NCI-H446 treated with DMSO at 0.1 percent for 48 hours (cell line): Measurements from ENCODE around the gene CTNNA1.

Experiments used
- DNase-seq: peaks from one replicate; lab custom pipeline; 2025; lab: John Stamatoyannopoulos, UW

The CTNNA1 gene

DNA sequence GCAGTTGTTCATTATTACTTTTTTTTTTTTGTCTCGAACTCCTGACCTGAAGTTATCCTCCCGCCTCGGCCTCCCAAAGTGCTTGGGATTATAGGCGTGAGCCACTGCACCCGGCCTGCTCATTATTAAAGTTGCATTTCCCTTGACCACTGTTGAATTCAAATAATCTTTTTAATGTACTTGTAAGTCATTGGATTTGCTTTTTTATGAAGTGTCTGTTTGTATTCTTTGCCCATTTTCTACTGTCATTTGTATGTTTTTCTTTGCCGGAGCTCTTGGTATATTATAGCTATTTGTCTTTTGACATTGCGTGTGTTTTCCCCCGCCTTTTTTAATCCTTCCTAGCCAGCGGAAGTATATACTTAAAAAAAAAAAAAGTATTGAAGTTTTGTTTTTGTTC lies 99.9 kb downstream of the CTNNA1 start:
- no peak for DNase-seq

DNA sequence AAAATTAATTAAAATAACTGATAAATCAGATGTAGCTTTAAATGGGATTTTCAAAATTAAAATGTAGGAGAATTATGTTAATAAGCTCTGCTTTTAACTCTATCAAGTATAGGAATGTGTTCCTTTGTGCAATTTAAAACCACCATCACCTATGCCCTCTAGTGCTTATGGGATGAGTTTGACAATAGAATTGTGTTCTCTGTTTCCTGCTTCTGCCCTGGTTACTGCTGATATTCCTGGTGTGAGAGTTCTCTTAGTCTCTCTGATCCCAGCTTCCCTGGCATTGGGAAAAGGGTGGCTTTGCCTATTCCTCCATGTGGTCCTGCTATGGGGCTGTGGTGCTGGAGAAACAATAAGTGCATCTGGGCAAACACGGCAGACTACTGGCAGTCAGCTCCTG lies 113.8 kb downstream of the CTNNA1 start:
- DNase-seq, result no peak

DNA sequence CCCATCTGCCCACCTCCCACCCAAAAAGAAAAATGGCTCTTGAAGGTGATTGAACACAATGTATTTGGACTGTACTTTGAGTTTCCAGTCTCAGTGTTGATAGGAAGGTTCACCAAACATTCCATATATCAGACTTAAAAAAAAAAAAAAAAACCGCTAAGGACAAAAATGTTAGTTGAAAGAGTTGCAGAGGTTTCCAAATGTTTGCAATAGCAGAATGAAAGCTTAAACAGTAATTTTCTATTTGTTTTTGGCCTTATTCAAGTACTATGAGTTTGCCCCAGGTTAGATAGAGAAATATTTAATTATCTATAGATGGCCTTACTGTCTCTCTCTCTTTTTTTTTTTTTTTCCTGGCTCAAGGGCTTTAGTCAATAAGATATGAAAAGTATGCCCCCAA lies 115.8 kb downstream of the CTNNA1 start:
- DNase-seq, result no peak

DNA sequence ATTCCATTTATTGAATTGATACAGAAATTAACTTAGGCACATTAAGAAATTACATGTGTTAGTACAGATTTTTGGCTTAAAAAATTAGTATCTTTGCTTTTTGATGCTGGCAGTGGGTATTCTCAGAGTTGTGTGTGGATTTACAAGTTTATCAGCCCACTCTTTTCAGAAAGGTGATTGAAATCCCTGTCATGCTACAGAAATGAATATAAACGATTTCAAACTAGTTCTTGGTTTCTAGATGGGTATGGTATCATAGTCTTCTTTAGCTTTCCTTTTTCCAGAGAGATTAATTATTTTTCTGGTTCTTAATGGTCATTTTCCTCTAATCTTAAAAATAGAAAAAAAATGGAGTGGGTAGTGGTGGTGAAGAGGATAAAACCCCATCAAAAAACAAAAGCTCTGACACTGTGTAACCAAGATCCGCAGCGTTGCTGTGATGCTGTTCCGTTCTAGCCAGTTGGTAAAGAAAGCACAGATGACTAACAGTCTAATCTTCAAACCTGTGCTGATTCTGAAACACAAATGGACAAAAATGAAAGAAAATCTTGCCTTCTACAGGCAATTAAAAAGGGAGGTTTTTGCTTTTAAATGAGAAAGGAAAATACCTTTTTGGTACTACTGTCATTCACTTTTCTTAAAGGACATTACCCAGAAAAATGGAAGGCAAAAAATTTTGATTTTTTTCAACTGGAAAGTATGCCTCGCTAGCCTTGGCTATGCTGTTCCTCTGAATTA lies 116.7 kb downstream of the CTNNA1 start:
- DNase-seq, result no peak

DNA sequence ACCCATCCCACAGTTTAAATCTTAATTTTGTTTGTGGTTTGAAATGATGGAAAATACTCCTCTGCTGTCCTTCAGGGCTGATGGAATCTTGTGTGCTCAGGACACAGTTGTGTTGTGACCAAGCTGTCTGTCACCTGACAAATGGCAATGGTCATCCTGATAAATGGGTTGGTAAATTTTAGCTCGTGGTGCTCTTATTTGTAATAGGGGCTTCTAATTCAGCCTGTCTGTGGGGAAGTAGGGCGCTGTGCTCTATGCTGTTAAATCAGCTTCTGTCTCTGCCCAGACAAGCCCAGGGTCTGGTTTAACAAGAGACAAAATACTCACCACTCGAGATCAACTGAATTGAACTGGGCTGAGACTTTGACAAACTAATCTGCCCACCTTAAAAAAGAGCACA lies 117.4 kb downstream of the CTNNA1 start:
- DNase-seq, result no peak

DNA sequence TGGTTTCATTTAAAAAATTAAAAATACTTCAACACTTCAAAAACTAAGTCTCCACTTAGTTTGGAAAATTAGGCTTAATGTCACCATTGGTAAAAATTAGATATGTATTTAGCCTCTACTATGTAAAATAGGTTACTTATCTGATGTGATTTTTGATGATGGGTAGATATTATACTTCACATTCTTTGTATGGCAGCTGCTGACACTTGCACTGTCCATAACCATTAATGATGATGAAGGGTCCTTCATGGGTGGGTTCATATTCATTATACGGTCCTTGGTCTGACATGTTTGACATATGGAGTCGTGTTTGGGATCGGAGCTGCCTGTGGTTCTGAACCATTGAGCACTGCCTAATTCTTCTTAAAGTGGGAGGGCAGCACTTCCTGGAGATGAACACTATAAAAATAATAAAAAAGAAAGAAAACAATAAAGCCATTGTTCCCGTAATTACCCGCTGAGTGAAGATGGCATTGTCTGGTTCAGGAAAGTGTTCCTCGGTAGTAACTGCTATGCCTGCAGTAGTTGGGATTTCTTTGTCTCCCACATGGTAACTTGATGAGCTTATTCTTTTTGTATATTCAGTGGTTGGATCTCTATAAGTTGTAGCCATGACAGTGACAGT lies 119.7 kb downstream of the CTNNA1 start:
- no peak for DNase-seq

DNA sequence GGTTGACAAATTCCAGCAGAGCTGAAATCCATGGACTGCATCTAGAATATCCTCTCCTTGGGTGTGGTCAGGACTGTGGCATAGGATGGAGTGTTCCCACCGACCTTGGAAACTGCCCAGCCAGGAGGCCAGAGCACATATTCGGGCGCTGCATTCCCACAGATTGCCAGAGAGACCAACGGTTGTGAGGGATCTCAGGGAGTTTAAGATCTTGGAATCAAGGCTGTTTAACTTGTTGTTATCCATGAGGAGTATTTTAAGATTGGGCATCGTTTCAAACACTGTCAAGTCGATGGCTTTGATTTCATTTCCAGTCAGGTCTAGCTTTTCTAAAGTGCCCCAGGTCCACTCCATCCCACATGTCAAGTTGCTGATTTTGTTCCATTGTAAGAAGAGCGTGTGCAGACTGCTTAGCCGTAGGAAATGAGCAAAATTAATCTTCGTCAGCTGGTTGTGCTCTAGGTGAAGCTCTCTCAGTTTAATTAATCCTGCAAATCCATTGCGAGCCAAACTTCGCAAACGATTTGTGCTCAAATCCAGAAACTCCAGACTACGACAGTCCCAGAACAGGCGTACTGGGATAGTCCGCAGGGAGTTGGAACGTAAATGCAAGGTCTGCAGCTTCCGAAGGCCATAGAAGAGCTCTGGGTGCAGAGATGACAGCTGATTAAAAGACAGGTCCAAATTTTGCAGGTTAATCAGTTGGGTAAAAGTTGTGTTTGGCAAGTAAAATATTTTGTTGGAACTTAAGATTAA lies 120.4 kb downstream of the CTNNA1 start:
- no peak for DNase-seq

DNA sequence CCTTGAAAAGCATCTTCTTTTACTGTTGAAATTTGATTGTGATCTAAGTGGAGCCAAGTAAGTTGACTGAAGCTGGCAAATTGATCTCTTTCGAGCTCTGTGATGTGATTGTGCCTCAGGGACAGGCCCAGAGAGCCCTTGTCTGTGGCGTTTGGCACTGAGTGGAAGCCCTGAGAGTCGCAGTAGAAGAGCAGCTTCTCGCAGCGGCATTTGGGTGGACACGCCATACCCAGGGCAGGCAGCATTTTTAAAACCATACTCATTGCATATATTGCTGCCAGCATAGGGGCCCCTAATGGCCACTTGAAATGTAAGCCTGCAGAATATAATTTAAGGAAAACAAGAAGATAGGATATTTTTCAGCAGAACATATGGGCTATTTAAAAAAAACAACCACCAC lies 121.0 kb downstream of the CTNNA1 start:
- DNase-seq, result no peak

DNA sequence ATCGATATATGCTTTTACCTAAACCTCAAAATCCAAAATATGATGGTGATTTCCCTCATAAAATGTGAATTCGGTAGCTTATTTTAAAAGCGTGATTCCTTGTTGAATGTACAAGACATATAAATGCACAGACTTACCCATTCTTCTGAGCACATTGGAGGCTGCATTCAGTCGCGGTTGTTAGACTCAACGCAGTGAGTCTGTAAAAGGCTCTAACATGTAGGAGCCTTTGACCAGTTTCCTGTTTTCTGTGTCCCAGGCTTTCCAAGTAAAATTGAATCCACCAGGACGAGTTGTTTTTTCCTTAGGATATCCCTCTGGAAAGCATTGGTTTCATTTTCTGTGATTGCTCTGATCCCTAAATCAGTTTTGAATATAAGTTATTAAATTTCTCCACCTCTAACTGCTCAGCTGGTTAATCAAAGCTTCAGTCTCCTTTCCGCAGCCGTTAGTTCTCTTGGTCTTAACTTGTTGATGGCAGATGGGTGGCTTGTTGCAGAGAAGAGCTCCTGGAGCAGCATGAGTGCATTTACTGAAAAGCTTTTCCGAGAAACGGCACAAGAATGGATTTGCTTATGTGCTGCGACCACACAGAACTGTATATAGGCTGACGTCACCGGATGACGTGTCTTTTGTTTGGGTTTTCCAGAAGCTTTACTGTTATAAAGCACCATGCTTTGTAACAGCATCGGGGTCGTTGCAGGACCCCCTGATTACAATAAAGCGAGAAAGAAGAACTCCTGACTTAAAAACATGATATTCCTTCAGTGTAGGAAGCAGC lies 121.7 kb downstream of the CTNNA1 start, which contains the start of gene LRRTM2:
Gene LRRTM2 (minus strand): TSS at position 565 of the 781 bp plus-strand sequence. CDS start 424 bp downstream, at position 141.
- DNase-seq, result peak; percentile 48

DNA sequence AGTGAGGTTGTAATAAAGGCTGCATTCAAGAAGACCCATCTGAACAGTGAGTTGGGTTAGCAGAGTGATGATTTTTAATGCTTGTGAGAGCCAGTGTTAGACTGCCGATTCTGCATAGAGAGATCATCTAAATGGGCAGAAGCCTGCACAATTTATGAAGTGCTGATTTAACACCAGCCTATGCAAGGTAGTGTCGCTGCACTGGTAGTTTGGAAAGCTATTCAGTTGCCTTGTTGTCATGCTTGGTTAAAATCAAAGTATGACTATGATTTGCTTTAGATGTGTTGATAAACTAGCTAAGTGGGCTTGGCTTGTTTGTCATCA lies 122.3 kb downstream of the CTNNA1 start:
- no peak for DNase-seq

DNA sequence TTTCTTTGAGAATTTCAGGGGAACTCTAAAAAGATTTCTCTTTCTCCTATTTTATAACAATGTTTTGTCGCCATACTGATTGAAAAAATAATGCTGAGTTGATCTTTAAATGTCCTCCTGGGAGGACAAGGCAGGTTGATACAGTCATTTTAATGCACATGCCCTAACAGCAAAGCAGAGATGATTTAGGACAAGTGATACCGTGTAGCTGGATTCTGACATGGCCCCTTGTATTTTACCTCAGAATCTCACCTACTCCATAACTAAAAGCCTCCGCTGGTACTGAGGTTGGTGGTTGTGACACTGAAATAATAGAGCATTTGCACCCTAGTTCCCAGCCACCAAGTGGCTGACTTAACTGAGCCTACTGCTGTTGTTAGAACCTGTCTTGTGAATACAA lies 122.7 kb downstream of the CTNNA1 start:
- no peak for DNase-seq

DNA sequence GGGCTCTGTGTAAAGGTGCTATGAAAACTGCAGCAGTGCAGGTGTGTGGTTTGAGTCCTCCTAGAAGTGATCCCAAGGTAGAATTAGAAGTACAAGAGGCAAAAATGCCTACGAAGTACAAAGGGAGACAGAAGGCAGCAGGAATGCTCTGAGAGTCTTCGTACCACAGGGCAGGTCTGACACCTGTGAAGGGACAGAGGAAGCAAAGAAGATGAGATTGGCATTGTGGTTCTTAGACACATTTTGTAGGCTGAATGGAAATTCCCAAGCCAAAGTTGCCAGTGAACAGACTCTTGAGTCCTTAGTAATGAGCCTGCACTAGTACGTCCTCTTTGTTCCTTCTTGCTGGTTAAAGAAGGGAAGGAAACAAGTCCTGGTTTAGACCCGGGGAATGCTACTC lies 123.6 kb downstream of the CTNNA1 start:
- no peak for DNase-seq

DNA sequence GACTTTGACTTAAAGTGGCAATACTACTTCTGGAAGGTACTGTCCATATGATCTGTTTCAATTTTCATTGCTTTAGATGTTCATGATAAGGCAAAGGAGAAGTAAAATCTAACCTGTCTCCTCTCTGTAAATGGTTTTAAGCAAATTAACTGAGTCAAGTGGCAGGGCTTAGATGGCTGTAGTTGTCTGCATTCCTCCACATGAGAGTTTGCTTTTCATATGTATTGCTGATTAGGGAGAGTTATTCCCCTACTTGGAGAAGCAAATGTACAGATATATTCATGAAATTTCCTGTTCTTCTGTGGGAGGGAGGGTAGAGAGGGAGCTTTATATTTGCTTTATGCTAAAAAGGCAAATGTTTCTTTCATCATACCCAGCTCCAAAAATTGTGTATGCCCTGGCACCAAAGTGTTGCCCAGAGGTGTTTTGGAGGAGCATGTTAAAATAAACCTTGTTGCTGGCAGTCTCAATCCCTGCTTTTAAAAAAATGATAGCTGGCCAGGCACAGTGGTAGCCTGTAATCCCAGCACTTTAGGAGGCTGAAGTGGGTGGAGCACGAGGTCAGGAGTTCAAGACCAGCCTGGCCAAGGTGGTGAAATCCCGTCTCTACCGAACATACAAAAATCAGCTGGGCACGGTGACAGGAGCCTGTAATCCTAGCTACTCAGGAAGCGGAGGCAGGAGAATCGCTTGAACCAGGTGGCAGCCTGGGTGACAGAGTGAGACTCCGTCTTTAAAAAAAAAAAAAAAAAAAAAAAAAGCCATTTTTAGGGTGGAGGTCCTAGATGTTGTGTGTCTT lies 125.4 kb downstream of the CTNNA1 start:
- no peak for DNase-seq

DNA sequence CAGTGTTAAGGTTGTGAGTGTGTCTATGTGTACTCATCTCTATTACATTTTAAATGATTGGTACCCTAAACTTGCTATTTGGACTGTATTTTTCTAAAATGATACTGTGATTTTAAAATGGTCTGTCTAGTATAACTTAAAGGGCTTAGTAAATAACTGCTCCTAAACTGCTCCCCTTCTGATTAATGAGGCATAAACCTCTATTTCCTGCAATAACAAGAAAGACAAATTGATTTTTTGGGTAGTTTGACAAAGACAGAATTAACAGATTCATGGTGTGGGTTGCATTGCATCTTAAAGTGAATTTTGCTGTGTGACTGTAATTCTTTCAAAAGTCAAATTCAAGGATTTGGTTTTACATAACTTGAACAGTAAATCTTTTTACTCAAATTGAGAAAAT lies 130.0 kb downstream of the CTNNA1 start:
- DNase-seq, result no peak

DNA sequence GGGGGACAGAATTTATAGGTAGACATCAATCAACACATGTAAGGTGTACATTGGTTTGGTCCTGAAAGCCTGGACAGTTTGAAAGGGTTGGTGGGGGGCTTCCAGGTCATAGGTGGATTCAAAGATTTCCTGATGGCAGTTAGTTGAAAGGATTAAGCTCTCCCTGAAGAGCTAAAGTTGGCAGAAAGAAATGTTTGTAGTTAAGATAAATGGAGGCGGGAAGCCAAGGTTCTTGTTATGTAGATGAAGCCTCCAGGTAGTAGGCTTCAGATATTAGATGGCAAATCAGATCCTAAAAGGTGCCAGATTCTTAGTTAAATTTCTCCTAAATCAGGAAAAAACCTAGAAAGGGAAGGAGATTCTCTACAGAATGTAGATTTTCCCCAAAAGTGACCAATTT lies 130.9 kb downstream of the CTNNA1 start:
- DNase-seq, result no peak

DNA sequence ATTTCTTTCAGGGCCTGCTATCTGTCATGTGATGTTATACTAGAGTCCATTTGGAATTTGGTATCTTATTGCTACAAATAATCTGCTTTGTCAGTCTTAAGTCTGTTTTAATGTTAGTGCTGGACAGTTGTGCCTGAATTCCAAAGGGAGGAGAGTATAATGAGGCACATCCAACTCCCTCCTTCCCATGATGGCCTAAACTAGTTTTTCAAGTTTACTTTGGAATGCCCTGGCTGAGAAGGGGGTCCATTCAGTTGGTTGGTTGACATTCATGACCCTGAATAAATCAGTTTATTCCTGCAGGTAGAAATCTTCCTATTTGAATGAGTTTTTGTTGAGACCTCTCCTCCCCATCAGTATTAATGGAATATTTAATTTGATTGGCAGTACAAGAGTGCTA lies 131.3 kb downstream of the CTNNA1 start:
- no peak for DNase-seq

DNA sequence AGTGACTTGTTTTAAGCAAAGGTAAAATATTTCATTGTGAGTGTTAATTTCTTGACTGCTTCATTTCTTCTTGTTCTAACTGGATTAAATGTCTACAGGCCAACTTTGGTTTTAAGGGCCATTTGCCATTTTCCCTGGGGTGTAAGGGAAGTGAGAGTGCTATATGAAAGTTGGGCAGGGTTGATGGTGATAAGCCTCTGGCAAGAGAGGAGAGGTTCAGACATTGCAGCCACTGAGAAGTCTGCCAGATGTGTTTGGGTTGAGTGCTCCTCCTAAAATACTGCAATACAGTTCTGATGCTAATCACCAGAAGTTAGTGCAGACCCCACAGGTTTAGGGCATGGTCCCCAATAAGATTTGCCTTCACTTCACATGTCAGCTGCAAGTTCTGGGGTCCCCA lies 136.8 kb downstream of the CTNNA1 start:
- no peak for DNase-seq

DNA sequence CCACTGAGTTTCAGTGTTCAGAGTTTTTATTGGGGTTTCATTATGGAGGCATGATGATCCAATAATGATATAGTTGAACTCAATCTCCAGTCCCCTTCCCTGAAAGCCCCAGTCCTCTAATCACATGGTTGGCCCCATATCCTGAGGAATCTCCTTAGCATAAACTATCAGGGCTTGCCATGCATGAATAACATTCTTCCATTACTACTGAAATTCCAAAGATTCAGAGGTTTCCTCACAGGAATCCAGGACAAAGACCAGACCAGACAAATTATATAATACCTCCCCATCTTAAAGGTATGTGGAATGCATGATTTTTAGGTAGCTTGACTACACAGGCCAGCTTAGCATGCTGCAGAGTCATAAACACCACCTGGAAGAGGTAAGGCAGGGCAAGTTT lies 137.4 kb downstream of the CTNNA1 start:
- DNase-seq, result no peak

DNA sequence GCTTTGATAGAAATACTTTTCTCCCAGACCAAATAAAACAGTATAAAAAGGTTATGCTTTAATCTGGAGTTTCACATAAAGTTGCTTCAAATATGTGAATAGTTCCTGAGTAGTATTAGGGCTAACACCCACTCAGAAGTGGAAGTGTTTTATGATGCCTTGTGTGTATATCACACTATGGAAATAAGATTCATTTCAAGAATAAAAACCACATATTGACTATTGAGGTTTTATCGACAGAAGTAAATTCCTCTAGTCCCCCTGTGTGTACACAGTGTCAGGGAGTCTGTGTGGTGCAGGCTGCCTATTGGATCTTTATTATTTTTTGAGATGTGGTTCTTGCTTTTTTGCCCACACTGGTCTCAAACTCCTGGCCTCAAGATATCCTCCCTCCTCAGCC lies 142.7 kb downstream of the CTNNA1 start:
- no peak for DNase-seq

DNA sequence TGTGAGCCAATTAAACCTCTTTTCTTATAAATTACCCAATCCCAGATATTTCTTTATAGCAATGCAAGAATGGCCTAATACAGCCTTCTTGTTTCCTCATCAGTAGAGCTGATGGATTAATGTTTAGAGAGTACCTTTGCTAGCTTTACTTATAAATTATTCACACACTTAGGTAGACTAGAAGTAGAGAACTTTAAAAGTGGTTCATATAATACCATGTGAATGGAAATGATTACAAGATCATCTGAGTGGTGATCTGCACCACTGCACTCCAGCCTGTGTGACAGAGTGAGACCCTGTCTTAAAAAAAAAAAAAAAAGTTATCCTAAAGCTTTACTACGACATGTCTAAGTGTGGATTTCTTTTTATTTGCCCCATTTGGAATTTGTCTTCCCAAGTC lies 145.1 kb downstream of the CTNNA1 start:
- no peak for DNase-seq

DNA sequence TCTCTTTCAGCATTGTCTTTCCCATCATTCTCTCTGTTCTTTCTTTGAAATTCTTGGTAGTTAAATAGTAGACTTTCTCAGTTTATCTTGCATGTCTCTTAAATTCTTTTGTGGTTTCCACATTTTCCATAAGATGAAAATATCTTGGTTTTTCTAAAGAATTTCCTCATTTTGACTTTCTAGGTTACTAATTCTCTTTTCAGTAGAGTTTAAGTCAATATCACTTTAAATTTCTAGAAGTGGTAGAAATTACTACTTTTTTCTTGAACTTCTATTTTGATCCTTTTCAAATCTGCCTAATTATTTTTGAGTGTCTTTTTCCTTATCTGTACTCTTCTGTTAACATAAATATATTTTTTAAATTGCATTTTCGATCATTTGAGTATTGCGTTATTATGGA lies 145.5 kb downstream of the CTNNA1 start:
- DNase-seq, result no peak
